H9 (cell line): ENCODE data around the gene ZNRF2. TPM values are rescaled to one million over a fixed set of nuclear protein-coding genes. Genes with fewer than 3 reads are reported as not detected.

Experiments
- DNase-seq: peaks from one replicate; pipeline ENCODE4 v3.0.0-alpha.2; 2017
- H2AFZ ChIP-seq: one replicate; pipeline ENCODE4 v1.6.1; 2013; ENCODE audit warnings: mild to moderate bottlenecking, low read length, control low read depth, moderate library complexity
- H2AK5ac ChIP-seq: 2 replicates; pipeline ENCODE4 v1.6.1; 2013; ENCODE audit warnings: low read length, control low read depth, mixed read lengths; ENCODE audit not compliant: insufficient read length
- H2BK120ac ChIP-seq: one replicate; pipeline ENCODE4 v1.6.1; 2013; ENCODE audit warnings: low read depth, mild to moderate bottlenecking, low read length, control low read depth, inconsistent platforms; ENCODE audit not compliant: poor library complexity, severe bottlenecking
- H2BK12ac ChIP-seq: 2 replicates; pipeline ENCODE4 v1.6.1; 2013; ENCODE audit warnings: low read length, control low read depth, mixed read lengths, low read depth; ENCODE audit not compliant: insufficient read length
- H2BK15ac ChIP-seq: 2 replicates; pipeline ENCODE4 v1.6.1; 2013; ENCODE audit warnings: low read depth, low read length, control low read depth
- H2BK20ac ChIP-seq: one replicate; pipeline ENCODE4 v1.6.1; 2013; ENCODE audit warnings: low read depth, mild to moderate bottlenecking, low read length, control low read depth, inconsistent platforms; ENCODE audit not compliant: poor library complexity, severe bottlenecking
- H2BK5ac ChIP-seq: 2 replicates; pipeline ENCODE4 v1.6.1; 2013; ENCODE audit warnings: low read length, control low read depth, mixed read lengths; ENCODE audit not compliant: insufficient read length
- H3K14ac ChIP-seq: 2 replicates; pipeline ENCODE4 v1.6.1; 2013; ENCODE audit warnings: low read length, control low read depth; ENCODE audit not compliant: insufficient read depth
- H3K18ac ChIP-seq: 2 replicates; pipeline ENCODE4 v1.6.1; 2013; ENCODE audit warnings: low read depth, mild to moderate bottlenecking, mixed read lengths, low read length, control low read depth; ENCODE audit not compliant: insufficient read length
- H3K23ac ChIP-seq: 2 replicates; pipeline ENCODE4 v1.6.1; 2013; ENCODE audit warnings: low read length, control low read depth, mixed read lengths, low read depth; ENCODE audit not compliant: insufficient read length
- H3K23me2 ChIP-seq: 2 replicates; pipeline ENCODE4 v1.6.1; 2013; ENCODE audit warnings: low read depth, mild to moderate bottlenecking, mixed read lengths, low read length, control low read depth; ENCODE audit not compliant: insufficient read length, poor library complexity, severe bottlenecking
- H3K27ac ChIP-seq: 2 replicates; pipeline ENCODE4 v1.5.1; 2013; ENCODE audit warnings: low read length, control low read depth, mixed read lengths, low read depth; ENCODE audit not compliant: insufficient read length
- H3K27me3 ChIP-seq: 2 replicates; pipeline ENCODE4 v1.6.1; 2013; ENCODE audit warnings: low read length, control low read depth, inconsistent platforms; ENCODE audit not compliant: insufficient read depth
- H3K4ac ChIP-seq: 2 replicates; pipeline ENCODE4 v1.6.1; 2013; ENCODE audit warnings: low read depth, mild to moderate bottlenecking, control low read depth, inconsistent platforms, low read length, moderate library complexity
- H3K4me1 ChIP-seq: 2 replicates; pipeline ENCODE4 v1.6.1; 2013; ENCODE audit warnings: low read length, control low read depth, inconsistent platforms; ENCODE audit not compliant: insufficient read depth
- H3K4me2 ChIP-seq: 2 replicates; pipeline ENCODE4 v1.6.1; 2013; ENCODE audit warnings: low read length, control low read depth, mixed read lengths; ENCODE audit not compliant: insufficient read length, insufficient read depth
- H3K56ac ChIP-seq: 2 replicates; pipeline ENCODE4 v1.6.1; 2013; ENCODE audit warnings: low read depth, mild to moderate bottlenecking, mixed read lengths, low read length, control low read depth; ENCODE audit not compliant: insufficient read length
- H3K79me1 ChIP-seq: 2 replicates; pipeline ENCODE4 v1.6.1; 2013; ENCODE audit warnings: low read depth, mild to moderate bottlenecking, moderate library complexity, low read length, control low read depth, inconsistent platforms; ENCODE audit not compliant: insufficient read depth, poor library complexity, severe bottlenecking
- H3K79me2 ChIP-seq: 2 replicates; pipeline ENCODE4 v1.6.1; 2013; ENCODE audit warnings: low read length, control low read depth, inconsistent platforms; ENCODE audit not compliant: insufficient read depth
- H3K9ac ChIP-seq: 2 replicates; pipeline ENCODE4 v1.6.1; 2013; ENCODE audit warnings: low read length, control low read depth, mixed read lengths; ENCODE audit not compliant: insufficient read length; ENCODE audit errors: extremely low read depth
- H3K9me3 ChIP-seq: one replicate; pipeline ENCODE4 v1.6.1; 2013; ENCODE audit warnings: low read depth, low read length, inconsistent platforms; ENCODE audit not compliant: control insufficient read depth
- H3T11ph ChIP-seq: one replicate; pipeline ENCODE4 v1.6.1; 2013; ENCODE audit warnings: mild to moderate bottlenecking, low read length, control low read depth, inconsistent platforms
- H4K20me1 ChIP-seq: one replicate; pipeline ENCODE4 v1.6.1; 2013; ENCODE audit not compliant: control insufficient read depth, insufficient read length, insufficient read depth
- H4K5ac ChIP-seq: 2 replicates; pipeline ENCODE4 v1.6.1; 2013; ENCODE audit warnings: low read depth, mild to moderate bottlenecking, mixed read lengths, low read length, control low read depth; ENCODE audit not compliant: insufficient read length
- H4K8ac ChIP-seq: replicated peaks from 2 replicates; pipeline ENCODE4 v1.6.1; 2013; ENCODE audit warnings: low read length, control low read depth, mixed read lengths, low read depth; ENCODE audit not compliant: insufficient read length
- H4K91ac ChIP-seq: 2 replicates; pipeline ENCODE4 v1.6.1; 2013; ENCODE audit warnings: low read depth, mild to moderate bottlenecking, moderate library complexity, mixed read lengths, low read length, control low read depth; ENCODE audit not compliant: insufficient read length
- H3K27ac Mint-ChIP-seq, 3 experiments: 2 replicates in 2 of 3; 3 replicates in 1 of 3; pipeline ENCODE4 v1.8.0; 2020 to 2021; ENCODE audit warnings: mixed read lengths in 3 of 3, mild to moderate bottlenecking in 1 of 3, moderate library complexity in 1 of 3
- H3K27me3 Mint-ChIP-seq: 2 replicates; pipeline ENCODE4 v1.8.0; 2021; ENCODE audit warnings: low read depth, mild to moderate bottlenecking, moderate library complexity, mixed read lengths
- H3K36me3 Mint-ChIP-seq, 3 experiments: 2 replicates in 2 of 3; 3 replicates in 1 of 3; pipeline ENCODE4 v1.8.0; 2020 to 2021; ENCODE audit warnings: low read depth in 3 of 3, mixed read lengths in 3 of 3; ENCODE audit not compliant: insufficient read depth in 1 of 3
- H3K4me1 Mint-ChIP-seq, 2 experiments: 2 replicates each; pipeline ENCODE4 v1.8.0; 2020; ENCODE audit warnings: mixed read lengths in 2 of 2
- H3K4me3 Mint-ChIP-seq, 2 experiments: 2 replicates in 1 of 2; 3 replicates in 1 of 2; pipeline ENCODE4 v1.8.0; 2020 to 2021; ENCODE audit warnings: mild to moderate bottlenecking in 2 of 2, mixed read lengths in 2 of 2, moderate library complexity in 1 of 2
- H3K9me3 Mint-ChIP-seq, 2 experiments: 2 replicates in 1 of 2; 3 replicates in 1 of 2; pipeline ENCODE4 v1.8.0; 2020; ENCODE audit warnings: mild to moderate bottlenecking in 2 of 2, mixed read lengths in 2 of 2, moderate library complexity in 1 of 2
- WGBS: extraction: QIAGEN DNeasy Blood & Tissue Kit; methylation state at CpG from one replicate; pipeline ENCODE4 v1.1.7; 2013; ENCODE audit warnings: missing lambda C conversion rate, low lambda C conversion rate, mixed read lengths; ENCODE audit not compliant: insufficient read length; ENCODE audit errors: extremely low coverage; 5-methylcytosine and 5-hydroxymethylcytosine counted together
- total RNA-seq: library from RNA; stranded (reverse); gene quantifications from 2 replicates; pipeline ENCODE4 v1.2.1, GENCODE V29; 2021
- TF ChIP-seq, protein P1 (sequence below): fragments of 200-600 bp; sonication (generic); conservative IDR thresholded peaks from 3 replicates; pipeline ENCODE4 v1.8.0; 2021; ENCODE audit warnings: antibody characterized with exemption, mild to moderate bottlenecking

The ZNRF2 gene
- total RNA-seq, 1 experiment from 2014 or later: 16.5 TPM

DNA sequence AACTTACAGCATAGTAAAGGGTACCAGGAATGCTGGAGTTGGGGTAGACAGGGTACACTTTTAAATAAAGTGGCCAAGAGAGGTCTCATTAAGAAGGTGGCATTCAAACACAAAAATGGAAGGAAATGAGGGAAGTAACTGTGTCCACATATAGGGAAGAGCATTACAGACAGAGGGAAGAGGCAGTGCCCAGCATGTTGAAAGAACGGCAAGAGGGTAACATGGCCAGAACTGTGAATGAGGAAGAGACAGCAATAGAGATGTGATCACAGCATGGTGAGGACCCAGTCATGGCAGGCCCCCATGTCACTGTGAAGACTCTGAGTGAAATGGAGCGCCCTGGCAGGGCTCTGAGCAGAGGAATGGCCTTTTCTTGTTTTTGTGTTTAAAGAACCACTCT lies 35.1 kb upstream of the ZNRF2 start:
- Histone ChIP-seq H3K27me3 (no peaks in the 10 kb centered on the region), H3K4me2 (no peak overlapping the region), H3K9me3 (no peaks in the 10 kb centered on the region), H2BK20ac (no peak overlapping the region), H3K14ac (no peak overlapping the region), H3K79me1 (no peaks in the 10 kb centered on the region), H3K56ac (no peak overlapping the region), H2BK15ac (no peak overlapping the region), H2BK120ac (no peak overlapping the region), H3K27ac (no peak overlapping the region), H4K91ac (no peak overlapping the region), H3K18ac (no peak overlapping the region), H2AFZ (no peak overlapping the region), H3K23me2 (no peaks in the 10 kb centered on the region), H3K23ac (no peak overlapping the region), H4K20me1 (no peaks in the 10 kb centered on the region), H4K8ac (no peak overlapping the region), H3K4me1 (peaks cover 6% of the 10 kb centered on the region; the same call in 1 of the 2 replicates), H3T11ph (no peak overlapping the region), H2BK5ac (no peak overlapping the region), H2BK12ac (no peak overlapping the region), H4K5ac (no peak overlapping the region), H2AK5ac (no peak overlapping the region), H3K4ac (no peak overlapping the region), H3K9ac (no peak overlapping the region), H3K79me2 (no peaks in the 10 kb centered on the region)
- Mint-ChIP-seq H3K27me3 (peaks cover 3% of the 10 kb centered on the region; the same call in 1 of the 2 replicates), H3K36me3 (no peaks in the 10 kb centered on the region), H3K27ac (no peak overlapping the region), H3K9me3 (no peaks in the 10 kb centered on the region), H3K4me3 (no peak overlapping the region), H3K4me1 (peaks cover 14 to 16% of the 10 kb centered on the region in 2 experiments)
- no peak for DNase-seq
- no CpG with 5 or more reads among the region's 2 CpGs for WGBS
- TF ChIP-seq, protein P1, sequence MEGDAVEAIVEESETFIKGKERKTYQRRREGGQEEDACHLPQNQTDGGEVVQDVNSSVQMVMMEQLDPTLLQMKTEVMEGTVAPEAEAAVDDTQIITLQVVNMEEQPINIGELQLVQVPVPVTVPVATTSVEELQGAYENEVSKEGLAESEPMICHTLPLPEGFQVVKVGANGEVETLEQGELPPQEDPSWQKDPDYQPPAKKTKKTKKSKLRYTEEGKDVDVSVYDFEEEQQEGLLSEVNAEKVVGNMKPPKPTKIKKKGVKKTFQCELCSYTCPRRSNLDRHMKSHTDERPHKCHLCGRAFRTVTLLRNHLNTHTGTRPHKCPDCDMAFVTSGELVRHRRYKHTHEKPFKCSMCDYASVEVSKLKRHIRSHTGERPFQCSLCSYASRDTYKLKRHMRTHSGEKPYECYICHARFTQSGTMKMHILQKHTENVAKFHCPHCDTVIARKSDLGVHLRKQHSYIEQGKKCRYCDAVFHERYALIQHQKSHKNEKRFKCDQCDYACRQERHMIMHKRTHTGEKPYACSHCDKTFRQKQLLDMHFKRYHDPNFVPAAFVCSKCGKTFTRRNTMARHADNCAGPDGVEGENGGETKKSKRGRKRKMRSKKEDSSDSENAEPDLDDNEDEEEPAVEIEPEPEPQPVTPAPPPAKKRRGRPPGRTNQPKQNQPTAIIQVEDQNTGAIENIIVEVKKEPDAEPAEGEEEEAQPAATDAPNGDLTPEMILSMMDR: no peak
